C4-2B (cell line): ENCODE measurements around the gene ARMH4.

Source experiments
- ZFX ChIP-seq: fragments of 450-650 bp; IDR thresholded peaks from 2 replicates; pipeline ENCODE4 v1.6.1; 2017
- TF ChIP-seq, protein P1 (sequence below): fragments of 450-650 bp; conservative IDR thresholded peaks from 2 replicates; pipeline ENCODE4 v1.5.1; 2017; ENCODE audit warnings: mild to moderate bottlenecking

- TF ChIP-seq, protein P1, sequence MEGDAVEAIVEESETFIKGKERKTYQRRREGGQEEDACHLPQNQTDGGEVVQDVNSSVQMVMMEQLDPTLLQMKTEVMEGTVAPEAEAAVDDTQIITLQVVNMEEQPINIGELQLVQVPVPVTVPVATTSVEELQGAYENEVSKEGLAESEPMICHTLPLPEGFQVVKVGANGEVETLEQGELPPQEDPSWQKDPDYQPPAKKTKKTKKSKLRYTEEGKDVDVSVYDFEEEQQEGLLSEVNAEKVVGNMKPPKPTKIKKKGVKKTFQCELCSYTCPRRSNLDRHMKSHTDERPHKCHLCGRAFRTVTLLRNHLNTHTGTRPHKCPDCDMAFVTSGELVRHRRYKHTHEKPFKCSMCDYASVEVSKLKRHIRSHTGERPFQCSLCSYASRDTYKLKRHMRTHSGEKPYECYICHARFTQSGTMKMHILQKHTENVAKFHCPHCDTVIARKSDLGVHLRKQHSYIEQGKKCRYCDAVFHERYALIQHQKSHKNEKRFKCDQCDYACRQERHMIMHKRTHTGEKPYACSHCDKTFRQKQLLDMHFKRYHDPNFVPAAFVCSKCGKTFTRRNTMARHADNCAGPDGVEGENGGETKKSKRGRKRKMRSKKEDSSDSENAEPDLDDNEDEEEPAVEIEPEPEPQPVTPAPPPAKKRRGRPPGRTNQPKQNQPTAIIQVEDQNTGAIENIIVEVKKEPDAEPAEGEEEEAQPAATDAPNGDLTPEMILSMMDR, result no peak
- no peak for TF ChIP-seq ZFX
Measured at GRCh38 chr14:58141893-58142292, 10.1 kb downstream of the ARMH4 start.
